ENCODE measurements around the gene SRSF11. TPM values are rescaled to one million over a fixed set of nuclear protein-coding genes. Genes with fewer than 3 reads are reported as not detected.

The SRSF11 gene
- total and polyA plus RNA-seq, 4 donors, result 36.8 to 130 (median 96.6) TPM

- H3K9me3 ChIP-seq (ENCODE audit: control insufficient read depth in 4 of 4, low read length in 3 of 4), result no peaks in the 10 kb centered on the region
- H3K4me1 ChIP-seq (ENCODE audit: control insufficient read depth in 4 of 4, insufficient read depth in 4 of 4, low read length in 3 of 4), result peaks cover 2 to 24% (median 12%) of the 10 kb centered on the region in 4 donors
- H3K4me3 ChIP-seq (ENCODE audit: low read depth in 1 of 3, low read length in 3 of 3), result no peak overlapping the region
- no peak for DNase-seq (ENCODE audit: low spot score)
- TF ChIP-seq SP1 (IDR thresholded peaks at IDR 0.05) (no peak), HNF4A (conservative IDR thresholded peaks at IDR 0.05) (no peak), RXRA (IDR thresholded peaks at IDR 0.05) (no peak), RAD21 (IDR thresholded peaks at IDR 0.05) (no peak), YY1 (IDR thresholded peaks at IDR 0.05) (no peak), FOXA2 (IDR thresholded peaks at IDR 0.05) (no peak), FOXA1 (IDR thresholded peaks at IDR 0.05) (no peak), NR2F2 (IDR thresholded peaks at IDR 0.05) (no peak), ATF3 (IDR thresholded peaks at IDR 0.05) (no peak), TAF1 (conservative IDR thresholded peaks at IDR 0.05) (no peak), GABPA (IDR thresholded peaks at IDR 0.05 in 1 of 2, conservative IDR thresholded peaks at IDR 0.05 in 1 of 2) (no peak), HNF4G (IDR thresholded peaks at IDR 0.05) (no peak), EGR1 (IDR thresholded peaks at IDR 0.05; ENCODE audit: low read depth in 2 of 2) (no peak), MAX (IDR thresholded peaks at IDR 0.05) (no peak), JUND (IDR thresholded peaks at IDR 0.05) (no peak)
- TF ChIP-seq, protein P1, sequence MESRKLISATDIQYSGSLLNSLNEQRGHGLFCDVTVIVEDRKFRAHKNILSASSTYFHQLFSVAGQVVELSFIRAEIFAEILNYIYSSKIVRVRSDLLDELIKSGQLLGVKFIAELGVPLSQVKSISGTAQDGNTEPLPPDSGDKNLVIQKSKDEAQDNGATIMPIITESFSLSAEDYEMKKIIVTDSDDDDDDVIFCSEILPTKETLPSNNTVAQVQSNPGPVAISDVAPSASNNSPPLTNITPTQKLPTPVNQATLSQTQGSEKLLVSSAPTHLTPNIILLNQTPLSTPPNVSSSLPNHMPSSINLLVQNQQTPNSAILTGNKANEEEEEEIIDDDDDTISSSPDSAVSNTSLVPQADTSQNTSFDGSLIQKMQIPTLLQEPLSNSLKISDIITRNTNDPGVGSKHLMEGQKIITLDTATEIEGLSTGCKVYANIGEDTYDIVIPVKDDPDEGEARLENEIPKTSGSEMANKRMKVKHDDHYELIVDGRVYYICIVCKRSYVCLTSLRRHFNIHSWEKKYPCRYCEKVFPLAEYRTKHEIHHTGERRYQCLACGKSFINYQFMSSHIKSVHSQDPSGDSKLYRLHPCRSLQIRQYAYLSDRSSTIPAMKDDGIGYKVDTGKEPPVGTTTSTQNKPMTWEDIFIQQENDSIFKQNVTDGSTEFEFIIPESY (IDR thresholded peaks at IDR 0.05), result no peak
- TF ChIP-seq, protein P2, sequence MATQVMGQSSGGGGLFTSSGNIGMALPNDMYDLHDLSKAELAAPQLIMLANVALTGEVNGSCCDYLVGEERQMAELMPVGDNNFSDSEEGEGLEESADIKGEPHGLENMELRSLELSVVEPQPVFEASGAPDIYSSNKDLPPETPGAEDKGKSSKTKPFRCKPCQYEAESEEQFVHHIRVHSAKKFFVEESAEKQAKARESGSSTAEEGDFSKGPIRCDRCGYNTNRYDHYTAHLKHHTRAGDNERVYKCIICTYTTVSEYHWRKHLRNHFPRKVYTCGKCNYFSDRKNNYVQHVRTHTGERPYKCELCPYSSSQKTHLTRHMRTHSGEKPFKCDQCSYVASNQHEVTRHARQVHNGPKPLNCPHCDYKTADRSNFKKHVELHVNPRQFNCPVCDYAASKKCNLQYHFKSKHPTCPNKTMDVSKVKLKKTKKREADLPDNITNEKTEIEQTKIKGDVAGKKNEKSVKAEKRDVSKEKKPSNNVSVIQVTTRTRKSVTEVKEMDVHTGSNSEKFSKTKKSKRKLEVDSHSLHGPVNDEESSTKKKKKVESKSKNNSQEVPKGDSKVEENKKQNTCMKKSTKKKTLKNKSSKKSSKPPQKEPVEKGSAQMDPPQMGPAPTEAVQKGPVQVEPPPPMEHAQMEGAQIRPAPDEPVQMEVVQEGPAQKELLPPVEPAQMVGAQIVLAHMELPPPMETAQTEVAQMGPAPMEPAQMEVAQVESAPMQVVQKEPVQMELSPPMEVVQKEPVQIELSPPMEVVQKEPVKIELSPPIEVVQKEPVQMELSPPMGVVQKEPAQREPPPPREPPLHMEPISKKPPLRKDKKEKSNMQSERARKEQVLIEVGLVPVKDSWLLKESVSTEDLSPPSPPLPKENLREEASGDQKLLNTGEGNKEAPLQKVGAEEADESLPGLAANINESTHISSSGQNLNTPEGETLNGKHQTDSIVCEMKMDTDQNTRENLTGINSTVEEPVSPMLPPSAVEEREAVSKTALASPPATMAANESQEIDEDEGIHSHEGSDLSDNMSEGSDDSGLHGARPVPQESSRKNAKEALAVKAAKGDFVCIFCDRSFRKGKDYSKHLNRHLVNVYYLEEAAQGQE (IDR thresholded peaks at IDR 0.05), result no peak
- TF ChIP-seq, protein P3, sequence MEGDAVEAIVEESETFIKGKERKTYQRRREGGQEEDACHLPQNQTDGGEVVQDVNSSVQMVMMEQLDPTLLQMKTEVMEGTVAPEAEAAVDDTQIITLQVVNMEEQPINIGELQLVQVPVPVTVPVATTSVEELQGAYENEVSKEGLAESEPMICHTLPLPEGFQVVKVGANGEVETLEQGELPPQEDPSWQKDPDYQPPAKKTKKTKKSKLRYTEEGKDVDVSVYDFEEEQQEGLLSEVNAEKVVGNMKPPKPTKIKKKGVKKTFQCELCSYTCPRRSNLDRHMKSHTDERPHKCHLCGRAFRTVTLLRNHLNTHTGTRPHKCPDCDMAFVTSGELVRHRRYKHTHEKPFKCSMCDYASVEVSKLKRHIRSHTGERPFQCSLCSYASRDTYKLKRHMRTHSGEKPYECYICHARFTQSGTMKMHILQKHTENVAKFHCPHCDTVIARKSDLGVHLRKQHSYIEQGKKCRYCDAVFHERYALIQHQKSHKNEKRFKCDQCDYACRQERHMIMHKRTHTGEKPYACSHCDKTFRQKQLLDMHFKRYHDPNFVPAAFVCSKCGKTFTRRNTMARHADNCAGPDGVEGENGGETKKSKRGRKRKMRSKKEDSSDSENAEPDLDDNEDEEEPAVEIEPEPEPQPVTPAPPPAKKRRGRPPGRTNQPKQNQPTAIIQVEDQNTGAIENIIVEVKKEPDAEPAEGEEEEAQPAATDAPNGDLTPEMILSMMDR (IDR thresholded peaks at IDR 0.05; ENCODE audit: low read depth, low read length, missing input control), result no peak
- no peak overlapping the region for H3K27ac ChIP-seq (ENCODE audit: low read depth in 1 of 2, low read length in 2 of 2)
- H3K9ac ChIP-seq (ENCODE audit: low read depth in 1 of 2, low read length in 2 of 2), result no peak overlapping the region
- H3K36me3 ChIP-seq (ENCODE audit: control insufficient read depth in 4 of 4, insufficient read depth in 3 of 4, low read depth in 1 of 4, low read length in 3 of 4), result peaks cover 2 to 34% (median 23%) of the 10 kb centered on the region in 4 donors
- no peaks in the 10 kb centered on the region for H3K27me3 ChIP-seq (ENCODE audit: control insufficient read depth in 4 of 4, insufficient read depth in 4 of 4, low read length in 3 of 4)
- WGBS, result 93% methylated on average over 2 of the region's 2 CpGs
Observed at GRCh38 chr1:70224954-70225353, 3.8 kb downstream of the SRSF11 start.

Measured in liver (tissue), 9 donors.